Stimulated activated CD4-positive, alpha-beta T cell treated with anti-CD3 and anti-CD28 coated beads, Interleukin-12 subunit alpha, Interleukin-12 subunit beta, amount 100 ng/mL, for 4 hours (primary cell): ENCODE results near the gene HSPA6.
"Not testable (repeated sequence)": the region's sequence is repeated elsewhere in the genome, so short reads cannot be mapped to it uniquely, and the experiment has no call there.

Experiments
- DNase-seq: peaks from one replicate; pipeline ENCODE4 v3.0.0-alpha.2; 2020

Gene HSPA6

DNA sequence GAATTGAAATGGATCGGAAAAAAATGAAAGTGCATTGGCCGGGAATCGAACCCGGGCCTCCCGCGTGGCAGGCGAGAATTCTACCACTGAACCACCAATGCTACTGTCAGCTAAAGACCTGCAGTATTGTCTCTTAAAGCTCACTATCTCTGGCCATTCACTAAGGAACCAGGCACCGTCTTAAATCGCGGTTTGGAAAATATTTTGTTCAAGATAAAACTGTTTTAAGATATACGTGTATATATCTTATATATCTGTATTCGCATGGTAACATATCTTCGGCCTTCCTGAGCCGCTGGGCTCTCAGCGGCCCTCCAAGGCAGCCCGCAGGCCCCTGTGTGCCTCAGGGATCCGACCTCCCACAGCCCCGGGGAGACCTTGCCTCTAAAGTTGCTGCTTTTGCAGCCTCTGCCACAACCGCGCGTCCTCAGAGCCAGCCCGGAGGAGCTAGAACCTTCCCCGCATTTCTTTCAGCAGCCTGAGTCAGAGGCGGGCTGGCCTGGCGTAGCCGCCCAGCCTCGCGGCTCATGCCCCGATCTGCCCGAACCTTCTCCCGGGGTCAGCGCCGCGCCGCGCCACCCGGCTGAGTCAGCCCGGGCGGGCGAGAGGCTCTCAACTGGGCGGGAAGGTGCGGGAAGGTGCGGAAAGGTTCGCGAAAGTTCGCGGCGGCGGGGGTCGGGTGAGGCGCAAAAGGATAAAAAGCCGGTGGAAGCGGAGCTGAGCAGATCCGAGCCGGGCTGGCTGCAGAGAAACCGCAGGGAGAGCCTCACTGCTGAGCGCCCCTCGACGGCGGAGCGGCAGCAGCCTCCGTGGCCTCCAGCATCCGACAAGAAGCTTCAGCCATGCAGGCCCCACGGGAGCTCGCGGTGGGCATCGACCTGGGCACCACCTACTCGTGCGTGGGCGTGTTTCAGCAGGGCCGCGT is at the start of gene HSPA6:
HSPA6 (plus strand) TSS at position 724 of the 925 bp plus-strand sequence; CDS start at position 843, 119 bp downstream.
- DNase-seq = peak; percentile 77

DNA sequence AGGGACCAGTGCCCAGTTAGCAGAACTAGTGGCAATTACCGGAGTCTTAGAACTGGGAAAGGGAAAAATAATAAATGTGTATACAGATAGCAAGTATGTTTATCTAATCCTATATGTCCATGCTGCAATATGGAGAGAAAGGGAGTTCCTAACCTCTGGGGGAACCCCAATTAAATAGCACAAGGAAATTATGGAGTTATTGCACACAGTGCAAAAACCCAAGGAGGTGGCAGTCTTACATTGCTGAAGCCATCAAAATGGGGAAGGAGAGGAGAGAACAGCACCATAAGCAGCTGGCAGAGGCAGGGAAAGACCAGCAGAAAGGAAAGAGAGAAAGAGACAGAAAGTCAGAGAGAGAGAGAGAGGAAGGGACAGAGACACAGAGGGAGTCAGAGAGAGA is 46.6 kb upstream of the HSPA6 start:
- DNase-seq = not testable (repeated sequence)

DNA sequence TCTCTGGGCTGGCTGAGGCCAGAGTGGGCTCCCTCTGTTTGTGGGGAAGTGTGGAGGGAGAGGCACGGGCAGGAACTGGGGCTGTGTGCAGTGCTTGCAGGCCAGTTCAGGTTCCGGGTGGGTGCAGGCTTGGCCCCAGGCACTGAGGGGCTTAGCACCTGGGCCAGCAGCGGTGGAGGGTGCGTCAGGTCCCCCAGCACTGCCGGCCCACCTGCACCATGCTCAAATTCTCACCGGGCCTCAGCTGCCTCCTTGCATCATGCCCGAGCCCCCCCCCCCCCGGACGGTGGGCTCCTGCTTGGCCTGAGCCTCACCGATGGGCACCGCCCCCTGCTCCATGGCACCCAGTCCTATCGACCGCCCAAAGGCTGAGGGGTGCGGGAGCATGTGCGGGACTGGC is 45.4 kb upstream of the HSPA6 start:
- no peak for DNase-seq

DNA sequence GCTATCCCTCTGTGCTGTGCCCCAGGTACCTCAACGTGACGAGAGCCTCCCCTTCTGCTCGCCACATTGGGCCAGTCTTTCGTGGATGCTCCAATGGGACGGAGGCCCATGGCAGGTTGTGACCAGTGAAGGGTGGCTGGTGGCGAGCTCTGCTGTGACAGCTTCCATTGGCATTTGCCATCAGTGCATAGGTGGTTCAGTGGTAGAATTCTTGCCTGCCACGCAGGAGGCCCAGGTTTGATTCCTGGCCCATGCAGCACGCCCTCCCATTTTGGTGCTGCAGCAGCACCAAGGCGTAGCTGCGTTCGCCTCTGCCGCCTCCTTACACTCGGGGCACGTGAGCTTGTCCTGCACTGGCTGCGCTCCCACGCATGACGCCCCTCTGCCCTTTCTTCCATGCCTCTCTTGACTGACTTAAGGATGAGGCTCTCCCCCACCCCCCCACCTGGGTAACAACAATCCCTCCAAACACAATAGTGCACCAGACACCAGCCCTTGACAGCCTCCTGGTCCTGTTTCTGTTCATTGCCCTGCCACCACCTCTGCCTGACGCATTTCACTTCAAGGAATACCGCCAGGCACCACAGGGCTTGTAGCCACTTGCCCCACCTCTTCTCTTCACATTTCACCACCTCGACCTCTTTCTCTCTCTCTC is 43.8 kb upstream of the HSPA6 start:
- DNase-seq = no peak

DNA sequence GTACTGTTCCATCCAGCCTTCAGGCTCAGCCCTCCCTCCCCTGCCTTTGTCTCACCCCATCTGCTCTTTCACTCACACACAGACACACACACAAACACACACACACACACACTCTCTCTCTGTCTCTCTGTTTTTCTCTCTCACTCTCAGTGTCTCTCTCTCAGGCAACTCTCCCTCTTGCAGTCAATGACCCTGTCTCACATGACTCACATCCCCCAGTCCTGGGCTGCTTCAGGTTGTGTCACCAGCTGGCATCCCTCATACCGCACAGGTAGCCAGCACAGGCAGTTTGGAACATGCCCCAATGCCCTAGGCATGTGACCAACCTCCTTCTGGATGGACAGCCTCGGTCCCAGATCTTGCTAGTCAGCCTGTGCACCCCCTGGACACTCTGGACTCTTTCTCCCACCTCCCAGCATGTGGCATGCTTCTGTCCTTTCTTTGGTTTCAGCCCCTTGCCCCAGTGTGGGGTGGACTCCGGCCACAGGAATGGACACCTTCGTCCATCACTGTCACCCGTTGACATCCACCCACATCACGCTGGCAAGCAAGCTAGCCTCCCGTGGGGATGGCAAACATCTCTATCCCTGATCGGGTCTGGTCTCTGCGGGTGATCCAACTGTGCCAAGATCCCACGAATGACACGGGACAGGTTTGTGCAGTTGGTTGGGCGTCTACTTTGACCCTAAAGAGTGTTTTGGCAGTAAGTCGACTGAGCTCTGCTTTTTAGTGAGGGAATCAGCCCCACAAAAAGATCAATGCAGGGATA is 42.5 kb upstream of the HSPA6 start:
- no peak for DNase-seq

DNA sequence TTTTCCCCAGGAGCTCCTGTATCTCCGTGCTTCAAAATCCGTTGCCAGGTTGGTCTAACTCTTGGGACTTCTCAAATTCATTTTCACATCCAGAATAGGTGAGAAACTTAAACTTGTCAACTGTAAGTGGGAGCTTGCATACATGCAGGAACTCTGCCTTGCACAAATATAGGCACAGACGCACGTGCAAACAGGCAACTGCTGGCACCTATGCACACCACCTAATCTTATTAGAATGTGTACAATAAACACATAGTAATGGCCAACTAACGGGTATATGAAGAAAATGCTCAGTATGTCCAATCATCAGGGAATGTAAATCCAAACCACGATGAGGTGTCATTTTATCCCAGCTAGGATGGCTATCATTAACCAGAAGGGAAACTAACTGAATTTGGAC is 41.7 kb upstream of the HSPA6 start:
- no peak for DNase-seq

DNA sequence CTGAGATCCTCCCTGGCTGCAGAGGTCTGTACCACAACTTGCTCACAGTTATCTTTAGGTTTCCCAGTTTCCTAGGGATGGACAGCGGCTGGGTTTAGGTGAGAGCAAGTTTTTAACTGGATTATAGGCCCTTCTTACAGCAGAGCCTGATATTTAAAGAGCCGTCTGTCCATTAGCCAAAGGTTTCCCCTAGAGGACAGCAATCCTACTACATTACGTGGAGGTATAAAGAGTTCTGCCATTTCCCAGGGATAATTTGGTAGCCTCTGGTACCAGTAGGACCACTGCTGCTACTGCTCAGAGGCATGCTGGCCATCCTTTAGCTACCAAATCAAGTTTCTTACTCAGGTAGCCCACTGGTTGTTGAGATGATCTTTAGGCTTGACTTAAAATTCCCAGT is 41.0 kb upstream of the HSPA6 start:
- no peak for DNase-seq

DNA sequence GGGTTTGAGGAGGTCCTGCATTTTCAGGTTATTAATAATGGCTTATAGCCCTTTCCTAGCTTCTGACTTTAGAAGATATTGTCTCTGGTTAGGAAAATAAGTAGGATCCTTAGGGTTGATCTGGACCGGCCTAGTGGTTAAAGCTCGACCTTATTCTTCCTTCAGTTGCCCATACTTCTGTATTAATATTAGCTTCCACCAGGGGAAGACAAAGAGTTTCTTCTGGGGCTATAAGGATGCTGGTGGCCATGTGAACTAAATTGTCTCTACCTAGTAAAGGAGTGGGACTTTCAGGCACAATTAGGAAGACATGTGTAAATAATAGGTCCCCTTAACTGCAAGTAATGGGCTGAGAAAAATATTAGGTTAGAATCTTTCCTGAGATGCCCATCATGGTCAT is 39.7 kb upstream of the HSPA6 start:
- DNase-seq = no peak

DNA sequence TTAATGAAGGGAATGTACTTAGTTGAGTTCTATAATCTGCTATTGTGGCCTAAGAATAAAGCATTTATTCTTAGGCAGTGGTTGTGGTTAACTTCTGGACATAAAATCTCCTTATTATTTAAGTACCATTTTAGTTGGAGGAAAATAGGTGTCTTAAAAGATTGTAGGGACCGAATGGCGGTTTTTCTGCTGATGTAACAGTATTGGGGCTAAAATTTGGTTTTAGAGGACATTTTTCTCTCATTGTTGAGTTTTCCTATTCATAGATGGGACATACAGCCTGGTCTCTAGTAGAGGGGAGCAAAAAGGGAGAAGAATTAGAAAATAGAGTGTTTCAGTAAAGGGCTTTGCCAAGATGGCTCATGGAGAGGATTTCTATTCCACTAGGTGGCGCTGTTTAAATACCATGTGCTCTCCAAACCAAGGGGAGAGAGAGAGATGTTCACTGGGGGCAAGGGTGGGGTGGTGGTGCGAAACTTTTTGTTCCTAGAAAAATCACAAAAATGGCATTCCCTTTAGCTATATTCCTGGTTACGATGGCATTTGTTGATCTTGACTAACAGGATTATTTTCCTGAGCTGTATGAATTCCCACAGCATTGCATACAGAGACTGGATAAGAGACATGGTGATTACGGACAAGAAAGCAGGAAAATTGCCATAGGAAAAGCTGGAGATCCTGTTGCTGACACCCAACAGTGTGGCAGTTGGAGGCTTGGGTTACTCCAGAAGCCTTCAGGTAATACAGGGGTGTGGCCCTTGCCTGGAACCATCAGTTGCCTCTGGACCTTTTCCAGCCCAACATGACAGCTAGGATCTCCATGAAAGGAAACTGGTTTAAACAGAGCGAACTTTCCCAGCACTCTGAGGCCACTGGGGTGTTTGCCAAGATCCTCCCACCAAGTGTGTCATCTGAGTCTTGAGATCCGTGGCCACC is 37.3 kb upstream of the HSPA6 start:
- DNase-seq = peak; percentile 11

DNA sequence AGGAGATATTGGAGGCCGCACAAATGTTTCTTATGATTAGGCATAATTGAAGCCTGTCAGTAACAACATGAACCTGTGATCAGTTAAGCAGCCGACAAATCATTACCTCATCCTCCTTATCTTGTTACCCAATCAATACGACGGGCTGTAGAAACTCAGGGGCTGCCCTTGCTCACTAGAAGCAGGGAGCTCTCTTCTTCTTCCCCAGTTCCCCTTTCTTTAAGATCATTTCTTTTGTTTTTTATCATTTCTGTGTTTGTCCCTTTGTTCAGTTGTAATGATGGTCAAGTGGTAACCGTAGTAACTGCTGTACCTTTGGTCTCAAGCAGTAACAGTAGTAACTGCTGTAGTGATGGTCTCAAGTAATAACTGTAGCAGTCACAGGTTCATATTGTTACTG is 32.9 kb upstream of the HSPA6 start:
- no peak for DNase-seq

DNA sequence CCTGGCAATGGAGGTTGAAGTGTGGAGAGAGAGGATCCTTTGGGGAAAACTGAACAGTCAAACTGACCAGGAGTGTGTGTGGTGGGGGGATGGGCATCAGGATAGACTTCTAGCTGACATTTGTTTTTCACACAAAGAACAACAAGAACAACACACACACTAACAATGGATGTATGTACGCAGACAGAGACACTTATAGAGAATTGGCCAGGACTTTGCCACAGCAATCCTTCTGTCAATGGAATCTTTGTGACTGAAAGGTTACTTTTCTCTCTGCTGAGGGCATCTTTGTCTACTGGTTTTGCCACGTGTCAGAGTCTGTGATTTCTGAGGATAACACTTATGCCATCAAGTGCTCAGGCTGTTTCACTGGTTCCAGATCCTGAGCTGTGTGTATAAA is 31.5 kb upstream of the HSPA6 start:
- no peak for DNase-seq

DNA sequence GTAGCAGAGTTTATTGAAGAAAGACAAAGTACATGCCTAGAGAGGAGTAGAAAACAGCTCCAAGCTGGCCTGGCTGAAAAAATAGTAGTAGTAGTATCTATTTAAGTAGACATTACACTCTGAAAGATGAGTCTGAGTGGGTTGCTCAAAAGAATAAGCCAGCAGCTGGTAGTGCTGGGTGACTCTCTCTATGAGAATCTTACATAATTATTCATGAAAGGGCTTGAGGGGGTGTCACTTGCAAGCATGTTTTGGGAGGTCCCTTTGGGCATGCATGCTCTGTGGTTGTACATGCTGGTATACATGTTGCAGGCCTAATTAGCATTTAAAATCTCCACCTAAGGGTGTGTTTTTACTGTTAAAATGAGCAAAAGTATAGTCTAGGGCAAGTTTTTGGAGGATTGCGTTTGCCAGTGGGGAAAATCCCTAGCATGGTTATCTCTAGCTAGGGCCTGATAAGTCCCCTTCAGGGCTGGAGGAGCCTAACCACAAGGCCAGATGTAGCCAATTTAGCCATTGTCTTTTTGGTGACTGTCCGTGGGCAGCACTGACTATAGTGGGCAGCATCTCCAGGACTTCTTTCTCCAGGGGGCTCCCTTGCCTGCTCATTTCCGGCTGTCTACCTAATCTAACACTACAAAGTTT is 30.1 kb upstream of the HSPA6 start:
- no peak for DNase-seq

DNA sequence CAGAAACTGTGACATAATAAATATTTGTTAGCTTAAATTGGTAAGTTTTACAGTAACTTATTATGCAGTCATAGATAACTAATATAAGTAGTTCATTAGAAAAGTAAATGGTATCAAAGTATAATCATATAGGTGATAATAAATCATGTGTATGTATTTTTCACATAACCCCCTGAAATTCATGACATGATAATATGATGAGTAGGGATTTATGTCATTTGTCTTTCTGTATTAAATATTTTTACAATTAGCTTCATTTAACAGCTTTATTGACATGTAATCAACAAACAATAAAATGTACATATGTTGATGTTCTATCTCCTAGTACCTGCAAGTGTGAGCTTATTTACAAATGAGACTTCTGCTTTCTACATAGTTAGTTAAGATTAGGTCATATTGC is 28.9 kb upstream of the HSPA6 start:
- DNase-seq = no peak

DNA sequence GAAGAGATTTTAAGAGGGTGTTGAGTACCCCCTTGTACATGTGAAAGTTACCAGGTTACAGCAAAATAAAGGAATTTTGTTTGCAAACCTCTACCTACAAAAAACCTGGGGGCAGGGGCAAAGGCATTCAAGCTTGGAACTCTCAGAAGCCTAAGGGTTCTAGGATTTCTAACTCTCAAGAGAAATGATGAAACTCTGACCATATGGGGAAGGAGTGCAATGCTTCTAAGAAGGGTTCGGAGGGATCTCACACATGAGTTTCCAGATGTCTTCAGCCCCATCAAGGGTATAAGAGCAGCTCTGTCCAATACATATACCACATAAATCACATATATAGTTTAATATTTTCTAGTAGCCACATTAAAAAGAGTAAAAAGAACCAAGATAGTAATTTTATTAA is 26.4 kb upstream of the HSPA6 start:
- no peak for DNase-seq

DNA sequence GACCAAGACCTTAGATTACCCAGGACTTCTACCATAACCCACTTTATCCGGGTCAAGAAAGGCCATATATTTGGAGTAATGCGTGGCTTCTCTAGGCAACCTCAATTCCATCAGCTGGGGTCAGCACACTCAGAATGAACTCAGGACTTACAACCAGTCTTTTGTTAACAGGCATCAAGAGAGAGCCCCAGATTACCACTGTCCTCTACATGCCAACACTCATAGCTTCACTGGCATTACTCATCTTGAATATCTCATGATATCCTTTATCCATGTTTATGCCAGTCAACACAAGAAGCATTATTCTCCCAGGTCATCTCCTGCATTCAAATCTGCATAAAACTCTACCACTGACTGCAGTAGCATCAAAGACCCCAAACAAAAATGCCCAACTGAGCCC is 25.7 kb upstream of the HSPA6 start:
- no peak for DNase-seq

DNA sequence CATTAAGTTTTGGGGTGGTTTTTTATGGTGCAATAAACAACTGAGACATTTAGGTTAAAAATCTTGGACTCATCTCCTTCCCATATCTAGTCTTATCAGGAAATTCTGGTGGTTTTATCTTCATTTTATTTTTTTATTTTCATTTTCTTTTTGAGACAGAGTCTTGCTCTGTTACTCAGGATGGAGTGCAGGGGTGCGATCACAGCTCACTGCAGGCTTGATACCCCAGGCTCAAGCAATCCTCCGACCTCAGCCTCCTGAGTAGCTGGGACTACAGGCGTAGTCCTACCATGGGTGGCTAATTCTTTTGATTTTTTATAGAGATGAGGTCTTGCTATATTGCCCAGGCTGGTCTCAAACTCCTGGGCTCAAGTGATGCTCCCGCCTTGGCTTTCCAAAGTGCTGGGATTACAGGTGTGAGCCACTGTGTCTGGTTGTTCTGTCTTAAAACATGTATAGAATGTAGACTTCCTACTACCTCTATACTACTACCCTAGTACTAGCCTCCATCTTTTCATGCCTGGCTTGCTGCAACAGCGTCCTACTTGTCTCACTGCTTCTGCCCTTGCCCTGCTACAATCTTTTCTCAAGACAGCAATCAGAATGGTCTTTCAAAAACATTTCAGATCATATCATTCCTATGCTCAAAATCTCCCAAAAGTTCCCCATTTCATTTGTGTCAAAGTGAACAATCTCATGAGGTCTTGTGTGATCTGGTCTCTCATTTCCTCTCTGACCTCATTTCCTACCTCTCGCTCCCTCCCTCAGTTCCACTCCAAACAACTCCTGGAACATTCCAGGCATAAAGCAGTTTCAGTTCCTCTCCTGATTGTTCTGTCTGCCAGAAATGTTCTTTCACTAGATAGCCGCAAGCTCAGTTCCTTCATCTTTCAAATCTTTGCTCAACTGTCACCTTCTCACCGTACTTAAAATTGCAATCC is 25.0 kb upstream of the HSPA6 start:
- DNase-seq = no peak

DNA sequence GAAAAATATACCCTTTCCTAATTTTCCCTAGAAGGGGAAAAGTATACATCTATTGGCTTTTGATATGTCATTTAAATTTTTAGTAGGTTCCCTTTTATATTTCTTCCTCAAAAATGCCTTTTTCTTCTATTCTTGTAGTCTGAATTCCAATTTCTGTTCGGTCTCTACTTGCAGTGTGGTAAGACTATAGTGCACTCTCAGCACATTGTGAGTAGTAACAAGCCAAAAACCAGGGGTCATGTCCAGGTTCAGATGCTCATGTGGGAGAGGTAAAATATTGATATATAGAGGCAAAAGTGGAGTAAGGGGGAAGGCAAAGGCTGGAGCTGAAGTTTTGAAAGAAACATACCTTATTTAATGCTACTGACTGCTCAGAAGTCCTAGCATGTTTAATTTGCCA is 23.1 kb upstream of the HSPA6 start:
- DNase-seq = no peak

DNA sequence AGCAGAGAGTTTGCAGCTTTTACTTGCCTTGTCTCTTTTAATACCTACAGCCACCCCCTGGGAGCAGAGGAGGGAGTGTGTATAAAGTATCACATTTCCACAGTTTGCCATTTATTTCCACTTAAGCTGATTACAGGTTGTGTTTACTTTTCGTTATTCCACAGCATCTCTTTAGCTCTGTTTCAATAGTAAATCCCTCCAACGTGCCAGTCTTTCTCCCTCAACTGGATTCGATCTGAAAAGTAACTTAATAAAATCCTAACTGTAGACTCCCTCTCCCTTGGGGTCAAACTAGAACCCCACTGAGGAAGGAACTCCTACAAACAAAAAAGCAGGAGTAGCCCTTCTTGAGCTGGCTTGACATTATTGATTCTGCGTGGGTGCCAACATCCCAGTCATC is 22.2 kb upstream of the HSPA6 start:
- DNase-seq = no peak

DNA sequence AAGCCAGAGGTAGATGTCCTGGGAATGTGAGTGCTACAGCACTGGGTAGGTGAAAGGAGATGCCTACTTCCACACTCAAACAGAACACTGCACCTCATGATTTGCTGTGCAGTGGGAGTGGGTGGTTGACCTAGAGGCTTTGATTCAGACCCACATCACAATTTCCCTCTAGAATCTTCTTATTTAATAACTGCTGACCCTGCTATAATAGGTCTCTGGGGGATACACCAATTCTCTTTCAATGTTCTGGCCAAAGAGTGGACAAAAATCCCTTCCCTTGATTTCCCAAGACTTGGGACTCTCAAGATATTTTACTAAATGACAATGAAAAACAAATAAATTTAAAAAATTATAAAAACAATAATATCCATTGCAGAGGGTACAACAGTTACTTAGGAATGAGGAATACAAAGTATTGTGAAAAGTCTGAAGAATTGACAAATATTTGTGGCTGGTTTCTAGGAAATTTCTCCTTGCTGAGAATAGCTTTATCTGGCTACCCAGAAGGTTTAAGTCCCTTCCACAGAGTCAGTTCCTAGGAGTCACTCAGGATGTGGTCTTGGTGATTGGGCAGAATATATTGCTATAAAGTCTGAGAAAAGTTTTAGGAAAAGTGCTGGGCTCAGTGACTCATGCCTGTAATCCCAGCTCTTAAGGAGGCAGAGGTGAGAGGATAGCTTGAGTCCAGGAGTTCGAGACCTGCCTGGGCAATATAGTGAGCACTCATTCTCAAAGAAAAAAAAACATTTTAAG is 21.5 kb upstream of the HSPA6 start:
- DNase-seq = no peak

DNA sequence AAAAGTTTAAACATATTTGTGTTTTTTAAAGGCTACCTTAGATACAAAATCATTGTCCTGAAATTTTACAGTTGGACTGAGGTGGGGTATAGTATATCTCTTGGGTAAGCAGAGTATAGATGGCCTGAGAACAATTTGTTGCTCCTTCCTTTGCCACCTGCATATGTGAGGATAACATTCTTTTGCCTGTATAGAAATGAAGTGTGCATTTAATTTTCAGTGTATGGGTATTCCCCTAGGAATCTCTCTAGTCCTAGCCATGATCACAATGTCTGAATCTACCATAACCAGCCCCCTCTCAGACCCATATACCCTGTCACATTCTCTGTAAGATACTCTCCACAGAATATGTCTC is 21.0 kb upstream of the HSPA6 start:
- no peak for DNase-seq
